ENCODE results near the gene CEP78.

Gene CEP78

GRCh38 chr9:78324682-78325081 is 88.8 kb downstream of the CEP78 start:
- TF ChIP-seq CTCF (conservative IDR thresholded peaks at IDR 0.05; ENCODE audit: low read length): no peak
- no peak for DNase-seq (ENCODE audit: low read depth)
- no peak overlapping the region for H3K4me3 ChIP-seq (ENCODE audit: low read length)

DNA sequence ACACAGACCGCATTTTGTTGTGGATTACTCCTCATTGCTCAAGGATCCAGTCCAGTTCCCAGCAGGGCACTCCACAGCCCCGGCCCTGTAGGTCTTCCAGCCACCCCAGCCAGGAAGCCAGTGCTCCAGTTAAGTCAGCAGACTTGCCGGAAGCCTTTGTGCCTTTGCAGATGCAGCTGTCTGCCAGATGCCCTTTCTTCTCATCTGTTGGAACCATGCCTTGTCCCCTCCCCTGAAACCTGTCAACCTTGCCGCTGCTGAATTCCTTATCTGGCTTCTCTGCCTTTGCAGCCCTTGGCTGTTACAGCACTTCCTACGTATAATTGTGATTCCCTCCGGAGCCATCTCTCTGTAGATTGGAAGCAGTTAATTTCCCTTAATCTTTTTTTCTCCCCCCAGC is 89.5 kb downstream of the CEP78 start:
- DNase-seq (ENCODE audit: low read depth): peak; percentile 88
- no peak for TF ChIP-seq CTCF (conservative IDR thresholded peaks at IDR 0.05; ENCODE audit: low read length)
- H3K4me3 ChIP-seq (ENCODE audit: low read length): no peak overlapping the region

DNA sequence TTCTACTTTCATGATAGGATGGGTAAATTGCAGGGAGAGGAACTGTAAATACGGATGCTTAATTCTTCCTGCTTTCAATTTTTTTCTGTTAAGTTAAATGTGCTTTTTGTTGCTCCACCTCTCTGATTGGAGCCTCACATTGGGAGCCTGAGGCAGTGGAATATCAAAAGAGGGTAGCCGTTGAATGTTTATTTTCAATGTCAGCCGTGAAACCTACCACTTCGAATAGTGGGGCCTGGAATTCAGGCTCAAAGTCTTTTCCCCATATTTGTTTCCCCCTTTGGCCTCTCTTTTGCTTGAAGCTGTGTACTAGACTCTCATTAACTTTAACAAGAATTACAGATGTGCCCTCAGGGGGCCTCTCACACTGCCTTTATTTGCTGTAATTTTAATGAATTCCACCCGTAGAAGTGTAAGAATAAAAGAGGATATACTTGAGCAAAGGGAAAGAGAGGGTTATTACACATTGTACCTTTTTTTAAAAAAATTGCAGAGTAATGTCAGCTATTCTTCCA is 90.0 kb downstream of the CEP78 start:
- no peak for TF ChIP-seq CTCF (conservative IDR thresholded peaks at IDR 0.05; ENCODE audit: low read length)
- H3K4me3 ChIP-seq (ENCODE audit: low read length): no peak overlapping the region
- DNase-seq (ENCODE audit: low read depth): no peak

DNA sequence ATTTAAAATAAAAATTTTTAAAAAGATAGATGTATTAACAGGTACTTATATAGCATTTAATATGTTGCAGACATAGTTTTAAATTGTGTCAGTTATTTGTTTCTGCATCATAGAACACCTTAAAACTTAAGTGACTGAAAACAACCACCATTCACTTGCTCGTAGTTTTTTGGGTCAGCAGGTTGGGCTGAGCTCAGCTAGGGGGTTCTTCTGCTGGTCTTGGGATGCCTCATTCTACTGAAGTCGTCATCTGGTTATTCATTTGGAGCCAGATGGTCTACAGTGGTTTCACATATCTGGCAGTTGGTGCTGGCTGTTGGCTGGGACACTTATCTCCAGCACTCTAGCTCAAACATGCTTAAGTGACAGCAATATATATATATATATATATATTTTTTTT is 90.7 kb downstream of the CEP78 start:
- no peak for DNase-seq (ENCODE audit: low read depth)
- TF ChIP-seq CTCF (conservative IDR thresholded peaks at IDR 0.05; ENCODE audit: low read length): no peak
- no peak overlapping the region for H3K4me3 ChIP-seq (ENCODE audit: low read length)

Data from AG10803 (cell line).